Activated B cell treated with CpG ODN at 0.5 μM for 24 hours (primary cell): ENCODE measurements around the gene CDC42EP3. TPM values are rescaled to one million over a fixed set of nuclear protein-coding genes. Genes with fewer than 3 reads are reported as not detected.

Experiments
- ATAC-seq: fragments of 200-7000 bp; cut with Tn5 transposase; one replicate; pipeline ENCODE4 v1.10.0; 2021; ENCODE audit warnings: low read depth, mild to moderate bottlenecking, moderate library complexity
- CTCF ChIA-PET: fragments of 350-600 bp; sonication (Branson Sonifier 250); formaldehyde crosslinking; loops from one replicate; lab custom pipeline; 2021; ENCODE audit warnings: antibody characterized with exemption; lab: Charles Lee
- POLR2A ChIA-PET: fragments of 350-600 bp; sonication (Branson Sonifier 250); formaldehyde crosslinking; loops from one replicate; lab custom pipeline; 2021; ENCODE audit warnings: antibody characterized with exemption; lab: Charles Lee
- DNase-seq: peaks from one replicate; pipeline ENCODE4 v3.0.0; 2022
- H3K27ac Mint-ChIP-seq: one replicate; pipeline ENCODE4 v1.8.0; 2020; ENCODE audit warnings: mixed read lengths
- H3K27me3 Mint-ChIP-seq: one replicate; pipeline ENCODE4 v1.8.0; 2021; ENCODE audit warnings: mixed read lengths
- H3K36me3 Mint-ChIP-seq: one replicate; pipeline ENCODE4 v1.8.0; 2021; ENCODE audit warnings: low read depth, mixed read lengths
- H3K4me1 Mint-ChIP-seq: one replicate; pipeline ENCODE4 v1.8.0; 2021; ENCODE audit warnings: mixed read lengths
- H3K4me3 Mint-ChIP-seq: one replicate; pipeline ENCODE4 v1.8.0; 2020; ENCODE audit warnings: mild to moderate bottlenecking, mixed read lengths
- H3K9me3 Mint-ChIP-seq: one replicate; pipeline ENCODE4 v1.8.0; 2020; ENCODE audit warnings: mixed read lengths
- CTCF ChIP-seq: fragments of 200-600 bp; IDR thresholded peaks from one replicate; pipeline ENCODE4 v1.8.0; 2022; ENCODE audit warnings: antibody characterized with exemption, mild to moderate bottlenecking
- intact Hi-C: fragments of 100-400 bp; cut with micrococcal nuclease; formaldehyde crosslinking; loops from one replicate; pipeline ENCODE4 v1.15.1; 2024
- total RNA-seq: library from RNA; stranded (reverse); gene quantifications from 2 replicates; pipeline ENCODE4 v1.2.3, GENCODE V29; 2022

Gene CDC42EP3
- total RNA-seq, 1 donor from 2014 or later = 33.2 TPM

- intact Hi-C loops = no loop called here
- no peak for TF ChIP-seq CTCF
- Mint-ChIP-seq H3K4me3 (no peak overlapping the region), H3K9me3 (no peaks in the 10 kb centered on the region), H3K27me3 (no peaks in the 10 kb centered on the region), H3K4me1 (peaks cover 83% of the 10 kb centered on the region), H3K27ac (peak overlapping the region; percentile 59), H3K36me3 (peaks cover 40% of the 10 kb centered on the region)
- DNase-seq (no peak), ATAC-seq (no peak)
- POLR2A ChIA-PET = interaction anchor here (0.7 to 2.1 kb wide), 5 partner anchors 9 to 276 kb away, joined by 3 to 13 read pairs (median 7); no protein-coding TSS in a partner anchor
- CTCF ChIA-PET = interaction anchor here (1.1 to 2.0 kb wide), 3 partner anchors 13 to 247 kb away, joined by 3 to 6 read pairs (median 3); no protein-coding TSS in a partner anchor
These were observed 5.7 kb downstream of the CDC42EP3 start for GRCh38 chr2:37665604-37666362.

GRCh38 chr2:37665043-37665442 is 6.4 kb downstream of the CDC42EP3 start:
- POLR2A ChIA-PET = interaction anchor here (0.6 to 1.1 kb wide), 2 partner anchors 10 to 251 kb away, joined by 7 to 13 read pairs; no protein-coding TSS in a partner anchor
- no peak for ATAC-seq
- Mint-ChIP-seq H3K36me3 (peaks cover 39% of the 10 kb centered on the region), H3K4me1 (peaks cover 83% of the 10 kb centered on the region), H3K27ac (no peak overlapping the region), H3K27me3 (no peaks in the 10 kb centered on the region), H3K9me3 (no peaks in the 10 kb centered on the region), H3K4me3 (no peak overlapping the region)
- intact Hi-C loops = no loop called here
- DNase-seq = no peak
- CTCF ChIA-PET = no interaction called here
- TF ChIP-seq CTCF = no peak

GRCh38 chr2:37664231-37664643 is 7.2 kb downstream of the CDC42EP3 start:
- ATAC-seq = no peak
- peaks cover 43% of the 10 kb centered on the region for H3K36me3 Mint-ChIP-seq
- no peak for TF ChIP-seq CTCF

GRCh38 chr2:37663390-37663789 is 8.1 kb downstream of the CDC42EP3 start:
- ATAC-seq = no peak
- DNase-seq = no peak
- Mint-ChIP-seq H3K27ac (no peak overlapping the region), H3K4me3 (no peak overlapping the region), H3K4me1 (peaks cover 80% of the 10 kb centered on the region), H3K9me3 (no peaks in the 10 kb centered on the region), H3K27me3 (no peaks in the 10 kb centered on the region), H3K36me3 (peaks cover 40% of the 10 kb centered on the region)
- TF ChIP-seq CTCF = no peak
- intact Hi-C loops = no loop called here
- POLR2A ChIA-PET = no interaction called here
- CTCF ChIA-PET = no interaction called here

More at GRCh38 chr2:37664231-37664643, 7.2 kb downstream of the CDC42EP3 start:
- Mint-ChIP-seq H3K27me3 (no peaks in the 10 kb centered on the region), H3K9me3 (no peaks in the 10 kb centered on the region), H3K4me1 (peaks cover 80% of the 10 kb centered on the region), H3K27ac (peak overlapping the region; percentile 19), H3K4me3 (no peak overlapping the region)
- intact Hi-C loops = no loop called here
- no peak for DNase-seq
- ChIA-PET CTCF (no interaction called here), POLR2A (interaction anchor here (0.6 kb wide), 1 partner anchor 12 kb away, joined by 3 read pairs; no protein-coding TSS in a partner anchor)

- CTCF ChIA-PET = no interaction called here
These were observed 11.7 kb downstream of the CDC42EP3 start for GRCh38 chr2:37659723-37660122.

More at GRCh38 chr2:37659723-37660122, 11.7 kb downstream of the CDC42EP3 start:
- no peak for ATAC-seq
- Mint-ChIP-seq H3K4me3 (no peak overlapping the region), H3K9me3 (no peaks in the 10 kb centered on the region), H3K27ac (no peak overlapping the region), H3K36me3 (peaks cover 39% of the 10 kb centered on the region), H3K4me1 (peaks cover 86% of the 10 kb centered on the region), H3K27me3 (no peaks in the 10 kb centered on the region)
- intact Hi-C loops = no loop called here
- no peak for TF ChIP-seq CTCF
- DNase-seq = no peak
- POLR2A ChIA-PET = interaction anchor here (8.1 kb wide), 1 partner anchor 13 kb away, joined by 106 read pairs; the partner anchor contains the start of gene CDC42EP3
